ENCODE data around the gene CLDN19. TPM values are rescaled to one million over a fixed set of nuclear protein-coding genes. Genes with fewer than 3 reads are reported as not detected.
"Not testable (repeated sequence)": the region's sequence is repeated elsewhere in the genome, so short reads cannot be mapped to it uniquely, and the experiment has no call there.

Gene CLDN19
- total RNA-seq, 1 donor from 2014 or later = not detected

DNA sequence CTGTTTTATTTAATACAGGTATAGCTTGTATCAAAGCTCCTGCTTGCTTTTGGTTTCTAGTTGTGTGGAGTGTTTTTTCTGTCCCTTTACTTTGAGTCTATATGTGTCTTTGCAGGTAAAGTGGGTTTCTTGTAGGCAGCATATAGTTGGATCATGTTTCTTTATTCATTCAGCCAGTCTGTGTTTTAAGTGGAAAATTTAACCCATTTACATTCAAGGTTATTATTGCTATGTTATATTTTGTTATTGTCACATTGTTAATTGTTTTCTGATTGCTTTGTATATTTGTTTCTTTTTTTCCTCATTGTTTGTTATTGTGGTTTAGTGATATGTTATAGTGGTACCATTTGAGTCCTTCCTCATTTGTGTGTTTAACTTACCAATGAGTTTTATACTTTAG lies 26.7 kb downstream of the CLDN19 start:
- no peaks in the 10 kb centered on the region for H3K27me3 Mint-ChIP-seq (ENCODE audit: low read depth)
- no peak for DNase-seq (ENCODE audit: low spot score)
- intact Hi-C loops (cut with micrococcal nuclease) = no loop called here
- H3K36me3 Mint-ChIP-seq (ENCODE audit: low read depth) = peaks cover 86% of the 10 kb centered on the region
- H3K4me1 Mint-ChIP-seq (ENCODE audit: low read depth) = peaks cover 6% of the 10 kb centered on the region
- no peak overlapping the region for H3K4me3 Mint-ChIP-seq (ENCODE audit: low read depth)
- H3K27ac Mint-ChIP-seq = no peak overlapping the region
- H3K9me3 Mint-ChIP-seq = peaks cover 35% of the 10 kb centered on the region

- peaks cover 35% of the 10 kb centered on the region for H3K9me3 Mint-ChIP-seq
- H3K4me1 Mint-ChIP-seq (ENCODE audit: low read depth); H3K27ac Mint-ChIP-seq; H3K27me3 Mint-ChIP-seq (ENCODE audit: low read depth); H3K4me3 Mint-ChIP-seq (ENCODE audit: low read depth); intact Hi-C loops (cut with micrococcal nuclease); DNase-seq (ENCODE audit: low spot score): not testable (repeated sequence)
- H3K36me3 Mint-ChIP-seq (ENCODE audit: low read depth) = peaks cover 87% of the 10 kb centered on the region
Measured at GRCh38 chr1:42712808-42713207, 27.2 kb downstream of the CLDN19 start.

GRCh38 chr1:42703888-42704464 lies 36.1 kb downstream of the CLDN19 start:
- no peak overlapping the region for H3K4me3 Mint-ChIP-seq (ENCODE audit: low read depth)
- H3K27me3 Mint-ChIP-seq (ENCODE audit: low read depth) = no peaks in the 10 kb centered on the region
- H3K9me3 Mint-ChIP-seq = peaks cover 3% of the 10 kb centered on the region
- H3K4me1 Mint-ChIP-seq (ENCODE audit: low read depth) = peaks cover 2% of the 10 kb centered on the region
- intact Hi-C loops (cut with micrococcal nuclease) = no loop called here
- peaks cover 94% of the 10 kb centered on the region for H3K36me3 Mint-ChIP-seq (ENCODE audit: low read depth)
- H3K27ac Mint-ChIP-seq = no peak overlapping the region
- DNase-seq (ENCODE audit: low spot score) = no peak

DNA sequence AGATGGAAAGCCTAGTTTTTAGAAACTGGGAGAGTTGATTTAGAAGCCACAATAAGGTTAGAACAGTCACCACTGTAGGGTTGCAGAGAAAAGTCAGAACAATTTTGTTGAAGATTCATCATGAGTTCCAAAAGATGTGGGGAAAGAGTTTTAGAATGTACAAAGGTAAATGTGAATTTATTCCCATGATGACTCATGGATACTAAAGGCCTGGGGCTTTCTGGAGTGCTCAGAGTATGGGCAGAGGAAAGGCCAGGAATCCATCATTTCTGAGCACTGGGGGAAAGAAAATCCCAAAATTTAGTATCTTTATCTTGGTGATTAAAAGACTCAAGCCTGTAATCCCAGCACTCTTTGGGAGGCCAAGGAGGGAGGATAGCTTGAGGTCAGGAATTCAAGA lies 40.0 kb downstream of the CLDN19 start:
- H3K27me3 Mint-ChIP-seq (ENCODE audit: low read depth) = no peaks in the 10 kb centered on the region
- H3K27ac Mint-ChIP-seq = no peak overlapping the region
- no peaks in the 10 kb centered on the region for H3K9me3 Mint-ChIP-seq
- H3K4me3 Mint-ChIP-seq (ENCODE audit: low read depth) = no peak overlapping the region
- H3K4me1 Mint-ChIP-seq (ENCODE audit: low read depth) = peaks cover 6% of the 10 kb centered on the region
- peaks cover 98% of the 10 kb centered on the region for H3K36me3 Mint-ChIP-seq (ENCODE audit: low read depth)
- intact Hi-C loops (cut with micrococcal nuclease) = no loop called here
- no peak for DNase-seq (ENCODE audit: low spot score)

DNA sequence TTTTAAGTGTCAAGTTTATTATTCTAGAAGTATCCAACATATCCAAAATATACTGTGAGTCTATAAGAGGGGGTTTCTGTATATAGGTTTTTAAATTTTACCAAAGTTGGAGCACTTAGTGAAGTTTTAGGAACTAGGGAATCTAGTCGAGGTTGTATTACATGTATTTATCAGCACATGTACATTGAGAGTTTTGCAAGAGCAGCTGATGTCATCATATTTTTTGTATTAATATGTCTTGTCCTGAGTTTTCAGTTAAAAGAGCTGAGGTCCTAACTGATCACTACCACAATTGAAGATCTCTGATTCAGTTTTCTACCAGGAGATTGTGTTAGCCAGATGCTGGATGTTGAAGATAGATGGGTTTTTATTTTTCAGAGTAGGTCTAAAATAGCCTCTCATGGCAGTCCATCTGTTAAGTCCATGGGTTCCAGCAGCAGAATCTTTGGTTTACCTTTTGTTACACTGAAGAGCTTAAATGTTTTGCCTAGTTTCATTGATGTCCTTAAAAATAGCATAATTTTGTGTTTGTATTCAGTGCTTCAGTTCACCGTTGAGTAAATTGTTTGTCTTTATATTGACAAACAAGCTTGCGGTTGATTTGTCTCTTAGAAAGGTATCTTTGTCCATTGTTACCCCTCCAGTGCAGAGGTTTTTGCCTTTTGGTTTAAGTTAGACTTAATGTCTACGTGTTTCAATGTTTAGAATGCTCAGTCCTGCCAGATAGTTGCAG lies 41.8 kb downstream of the CLDN19 start:
- Mint-ChIP-seq H3K27me3 (ENCODE audit: low read depth) (no peaks in the 10 kb centered on the region), H3K4me3 (ENCODE audit: low read depth) (no peak overlapping the region), H3K36me3 (ENCODE audit: low read depth) (peaks cover 96% of the 10 kb centered on the region), H3K9me3 (no peaks in the 10 kb centered on the region), H3K4me1 (ENCODE audit: low read depth) (peaks cover 10% of the 10 kb centered on the region), H3K27ac (no peak overlapping the region)
- DNase-seq (ENCODE audit: low spot score) = no peak
- intact Hi-C loops (cut with micrococcal nuclease) = no loop called here

DNA sequence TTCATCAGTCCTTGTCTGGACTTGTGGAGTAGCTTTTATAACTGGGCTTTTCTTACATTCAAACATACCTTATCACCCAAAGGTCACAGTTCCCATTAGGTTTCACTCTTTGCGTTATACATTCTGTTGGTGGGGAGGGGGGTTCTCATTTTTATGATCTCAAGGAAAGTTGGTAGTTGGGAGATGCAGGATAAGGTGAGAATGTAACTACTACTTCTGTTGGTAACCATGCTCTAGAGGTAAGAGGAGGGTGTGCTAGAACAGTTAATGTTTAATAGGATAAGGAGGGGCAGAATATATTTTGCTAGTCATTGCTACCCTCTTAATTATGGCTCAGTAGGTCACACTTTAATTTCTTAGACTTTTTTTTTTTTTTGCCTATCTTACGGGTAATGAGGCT lies 47.1 kb downstream of the CLDN19 start:
- H3K36me3 Mint-ChIP-seq (ENCODE audit: low read depth) = peaks cover 84% of the 10 kb centered on the region
- no peaks in the 10 kb centered on the region for H3K27me3 Mint-ChIP-seq (ENCODE audit: low read depth)
- H3K27ac Mint-ChIP-seq = no peak overlapping the region
- no peak overlapping the region for H3K4me3 Mint-ChIP-seq (ENCODE audit: low read depth)
- peaks cover 52% of the 10 kb centered on the region for H3K4me1 Mint-ChIP-seq (ENCODE audit: low read depth)
- intact Hi-C loops (cut with micrococcal nuclease) = loop anchor here (1.0 kb wide), 1 partner anchor 23 kb away; no protein-coding TSS in a partner anchor
- no peaks in the 10 kb centered on the region for H3K9me3 Mint-ChIP-seq
- DNase-seq (ENCODE audit: low spot score) = no peak

DNA sequence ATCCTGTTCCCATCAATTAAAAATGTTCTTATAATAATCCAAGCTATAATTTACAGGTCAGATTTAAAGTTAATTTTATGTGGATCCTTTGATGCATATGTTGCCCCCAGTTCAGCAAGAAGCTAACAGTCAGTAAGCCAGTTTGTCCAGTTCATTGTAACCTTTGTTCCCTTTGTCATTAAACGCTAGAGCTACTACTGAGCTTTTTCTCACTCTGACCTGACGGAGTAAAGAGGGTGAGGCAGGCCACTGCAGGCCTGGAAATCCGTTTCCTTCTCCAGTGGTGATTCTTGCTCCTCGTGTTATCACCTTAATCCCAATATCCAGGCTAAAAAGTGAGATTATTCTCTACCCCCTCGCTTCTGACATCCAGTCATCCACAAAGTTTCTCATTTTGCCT lies 47.6 kb downstream of the CLDN19 start:
- no peaks in the 10 kb centered on the region for H3K9me3 Mint-ChIP-seq
- peaks cover 84% of the 10 kb centered on the region for H3K36me3 Mint-ChIP-seq (ENCODE audit: low read depth)
- no peak overlapping the region for H3K4me3 Mint-ChIP-seq (ENCODE audit: low read depth)
- H3K27me3 Mint-ChIP-seq (ENCODE audit: low read depth) = no peaks in the 10 kb centered on the region
- DNase-seq (ENCODE audit: low spot score) = no peak
- no peak overlapping the region for H3K27ac Mint-ChIP-seq
- H3K4me1 Mint-ChIP-seq (ENCODE audit: low read depth) = peaks cover 56% of the 10 kb centered on the region
- intact Hi-C loops (cut with micrococcal nuclease) = loop anchor here (1.0 kb wide), 1 partner anchor 24 kb away; no protein-coding TSS in a partner anchor

DNA sequence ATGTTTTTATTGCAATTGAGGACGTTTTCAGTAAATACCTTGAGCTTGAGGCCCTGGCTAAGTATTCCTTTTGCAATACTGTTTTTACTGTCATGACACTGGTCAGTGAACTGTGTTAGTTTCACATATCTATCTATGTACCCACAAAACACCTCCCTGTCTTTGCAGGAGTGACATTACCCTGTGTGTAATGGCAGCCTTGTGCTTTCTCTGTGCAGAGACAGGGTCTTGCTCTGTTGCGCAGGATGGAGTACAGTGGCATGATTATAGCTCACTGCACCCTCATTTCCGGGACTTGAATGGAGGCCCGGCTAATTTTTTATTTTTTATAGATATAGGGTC lies 48.9 kb downstream of the CLDN19 start:
- H3K9me3 Mint-ChIP-seq = no peaks in the 10 kb centered on the region
- intact Hi-C loops (cut with micrococcal nuclease) = no loop called here

GRCh38 chr1:42690477-42691156 lies 49.4 kb downstream of the CLDN19 start:
- Mint-ChIP-seq H3K4me3 (ENCODE audit: low read depth) (no peak overlapping the region), H3K36me3 (ENCODE audit: low read depth) (peaks cover 83% of the 10 kb centered on the region), H3K9me3 (no peaks in the 10 kb centered on the region), H3K27me3 (ENCODE audit: low read depth) (no peaks in the 10 kb centered on the region), H3K27ac (peak overlapping the region; percentile 38), H3K4me1 (ENCODE audit: low read depth) (peaks cover 70% of the 10 kb centered on the region)
- intact Hi-C loops (cut with micrococcal nuclease) = no loop called here
- no peak for DNase-seq (ENCODE audit: low spot score)

More for the DNA sequence above, 48.9 kb downstream of the CLDN19 start:
- Mint-ChIP-seq H3K36me3 (ENCODE audit: low read depth) (peaks cover 83% of the 10 kb centered on the region), H3K27ac (no peak overlapping the region), H3K4me1 (ENCODE audit: low read depth) (peaks cover 66% of the 10 kb centered on the region), H3K27me3 (ENCODE audit: low read depth) (no peaks in the 10 kb centered on the region), H3K4me3 (ENCODE audit: low read depth) (no peak overlapping the region)
- DNase-seq (ENCODE audit: low spot score) = no peak

DNA sequence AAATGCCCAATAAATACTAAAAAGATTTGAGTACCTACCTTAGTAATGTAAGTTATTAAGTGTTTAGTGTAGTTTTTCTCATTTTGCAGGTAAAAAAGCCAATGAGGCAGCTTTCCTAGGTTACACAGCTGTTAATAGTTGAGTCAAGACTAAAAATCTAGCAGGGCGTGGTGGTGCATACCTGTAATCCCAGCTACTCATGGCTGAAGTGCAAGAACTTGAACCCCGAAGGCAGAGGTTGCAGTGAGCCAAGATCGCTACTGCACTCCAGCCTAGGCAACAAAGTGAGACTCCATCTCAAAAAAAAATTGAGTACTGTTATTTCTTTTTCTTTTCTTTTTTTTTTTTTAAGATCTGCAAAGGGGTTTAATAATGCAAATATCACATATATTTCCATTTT lies 50.1 kb downstream of the CLDN19 start:
- no peak overlapping the region for H3K27ac Mint-ChIP-seq
- H3K4me3 Mint-ChIP-seq (ENCODE audit: low read depth) = no peak overlapping the region
- intact Hi-C loops (cut with micrococcal nuclease) = loop anchor here (10.0 kb wide), 3 partner anchors 355 to 1705 kb away; partner anchors contain the start of genes ELOVL1 and FOXJ3
- no peak for DNase-seq (ENCODE audit: low spot score)
- H3K9me3 Mint-ChIP-seq = no peaks in the 10 kb centered on the region
- no peaks in the 10 kb centered on the region for H3K27me3 Mint-ChIP-seq (ENCODE audit: low read depth)
- H3K4me1 Mint-ChIP-seq (ENCODE audit: low read depth) = peaks cover 69% of the 10 kb centered on the region
- H3K36me3 Mint-ChIP-seq (ENCODE audit: low read depth) = peaks cover 83% of the 10 kb centered on the region

DNA sequence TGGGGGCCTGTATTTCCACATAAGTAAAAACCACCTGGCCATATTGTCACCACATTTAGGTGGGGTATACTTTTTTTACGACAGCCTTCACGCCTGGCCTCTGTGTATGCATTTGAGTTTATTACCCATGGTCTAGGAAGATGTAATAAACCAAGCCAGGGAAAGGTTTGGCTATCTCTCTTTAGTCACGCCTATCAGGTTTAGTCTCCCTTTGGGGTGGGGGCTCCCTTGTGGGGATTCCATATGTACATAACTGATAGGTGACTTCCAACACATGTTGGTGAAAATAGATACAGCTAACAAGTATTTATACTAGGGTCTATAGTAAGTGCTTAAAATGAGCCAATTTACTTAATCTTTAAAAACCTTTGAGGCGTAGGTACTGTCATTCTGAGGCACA lies 53.6 kb downstream of the CLDN19 start:
- no peak overlapping the region for H3K27ac Mint-ChIP-seq
- H3K4me1 Mint-ChIP-seq (ENCODE audit: low read depth) = peaks cover 66% of the 10 kb centered on the region
- H3K9me3 Mint-ChIP-seq = no peaks in the 10 kb centered on the region
- peaks cover 75% of the 10 kb centered on the region for H3K36me3 Mint-ChIP-seq (ENCODE audit: low read depth)
- no peaks in the 10 kb centered on the region for H3K27me3 Mint-ChIP-seq (ENCODE audit: low read depth)
- intact Hi-C loops (cut with micrococcal nuclease) = loop anchor here (10.0 kb wide), 3 partner anchors 352 to 1702 kb away; partner anchors contain the start of genes ELOVL1 and FOXJ3
- H3K4me3 Mint-ChIP-seq (ENCODE audit: low read depth) = peak overlapping the region; percentile 30
- DNase-seq (ENCODE audit: low spot score) = no peak

- H3K27ac Mint-ChIP-seq = peak overlapping the region; percentile 79
- peaks cover 61% of the 10 kb centered on the region for H3K4me1 Mint-ChIP-seq (ENCODE audit: low read depth)
- H3K36me3 Mint-ChIP-seq (ENCODE audit: low read depth) = peaks cover 60% of the 10 kb centered on the region
- peak overlapping the region; percentile 97 for H3K4me3 Mint-ChIP-seq (ENCODE audit: low read depth)
- intact Hi-C loops (cut with micrococcal nuclease) = loop anchor here (5.0 to 10.0 kb wide), 4 partner anchors 238 to 1699 kb away; partner anchors contain the start of genes ELOVL1 and FOXJ3
- H3K27me3 Mint-ChIP-seq (ENCODE audit: low read depth) = no peaks in the 10 kb centered on the region
- no peak for DNase-seq (ENCODE audit: low spot score)
- no peaks in the 10 kb centered on the region for H3K9me3 Mint-ChIP-seq
Measured at GRCh38 chr1:42684139-42684538, 55.9 kb downstream of the CLDN19 start.

All from activated T-helper 2 cell treated with anti-CD3 and anti-CD28 coated beads, Interferon-gamma antibody, Interleukin-2, Interleukin-4, amounts not matched to agents 10 μg/mL and 5 μg/mL and 100 μg/mL, durations not matched to agents 14 hours and 24 hours and 36 hours (primary cell).